OCI-LY7 (cell line): Measurements from ENCODE around the gene KAT6B.

Experiments
- EZH2phosphoT487 ChIP-seq: fragments of 200-600 bp; sonication (generic); IDR thresholded peaks from 2 replicates; pipeline ENCODE4 v1.6.1; 2018; ENCODE audit warnings: low read depth, borderline replicate concordance, mild to moderate bottlenecking, mixed run types, antibody characterized with exemption, low read length, moderate library complexity, mixed read lengths
- TF ChIP-seq, protein P1 (sequence below): fragments of 200-600 bp; sonication (generic); conservative IDR thresholded peaks from 2 replicates; pipeline ENCODE4 v1.5.1; 2014; ENCODE audit warnings: mild to moderate bottlenecking, antibody characterized with exemption, low read length, moderate library complexity, mixed read lengths

DNA sequence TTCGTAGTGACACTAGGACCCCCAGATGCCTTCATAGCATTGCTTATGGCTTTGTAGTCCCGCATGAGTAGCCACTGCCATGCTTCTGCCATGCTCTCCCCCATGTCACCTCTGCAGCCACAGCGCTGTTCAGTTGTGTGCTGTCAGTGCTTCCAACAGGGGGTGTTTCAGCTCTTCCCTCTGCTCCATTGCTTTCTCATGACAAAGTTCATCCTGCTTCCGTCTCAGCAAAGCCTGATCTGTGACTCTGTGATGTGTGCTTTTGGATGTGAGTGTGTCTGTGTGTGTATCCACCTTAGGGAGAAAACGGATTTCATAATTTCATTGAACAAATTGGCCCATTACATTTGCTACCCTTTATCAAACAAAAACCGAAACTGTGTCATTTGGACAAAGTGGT is 150.2 kb downstream of the KAT6B start:
- TF ChIP-seq, protein P1, sequence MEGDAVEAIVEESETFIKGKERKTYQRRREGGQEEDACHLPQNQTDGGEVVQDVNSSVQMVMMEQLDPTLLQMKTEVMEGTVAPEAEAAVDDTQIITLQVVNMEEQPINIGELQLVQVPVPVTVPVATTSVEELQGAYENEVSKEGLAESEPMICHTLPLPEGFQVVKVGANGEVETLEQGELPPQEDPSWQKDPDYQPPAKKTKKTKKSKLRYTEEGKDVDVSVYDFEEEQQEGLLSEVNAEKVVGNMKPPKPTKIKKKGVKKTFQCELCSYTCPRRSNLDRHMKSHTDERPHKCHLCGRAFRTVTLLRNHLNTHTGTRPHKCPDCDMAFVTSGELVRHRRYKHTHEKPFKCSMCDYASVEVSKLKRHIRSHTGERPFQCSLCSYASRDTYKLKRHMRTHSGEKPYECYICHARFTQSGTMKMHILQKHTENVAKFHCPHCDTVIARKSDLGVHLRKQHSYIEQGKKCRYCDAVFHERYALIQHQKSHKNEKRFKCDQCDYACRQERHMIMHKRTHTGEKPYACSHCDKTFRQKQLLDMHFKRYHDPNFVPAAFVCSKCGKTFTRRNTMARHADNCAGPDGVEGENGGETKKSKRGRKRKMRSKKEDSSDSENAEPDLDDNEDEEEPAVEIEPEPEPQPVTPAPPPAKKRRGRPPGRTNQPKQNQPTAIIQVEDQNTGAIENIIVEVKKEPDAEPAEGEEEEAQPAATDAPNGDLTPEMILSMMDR = 0 out of 2 replicates have a peak, but pooled peaks have one; percentile 17
- TF ChIP-seq EZH2phosphoT487 = no peak
